Chondrocyte (in vitro differentiated cells): ENCODE measurements around the gene DHCR7. TPM values are rescaled to one million over a fixed set of nuclear protein-coding genes. Genes with fewer than 3 reads are reported as not detected.

Source experiments
- DNase-seq: peaks from one replicate; pipeline ENCODE4 v3.0.0; 2021; ENCODE audit warnings: mixed read lengths, low spot score
- H3K27ac Mint-ChIP-seq: one replicate; pipeline ENCODE4 v1.8.0; 2021; ENCODE audit warnings: mild to moderate bottlenecking, moderate library complexity, mixed read lengths; ENCODE audit not compliant: unreplicated experiment
- H3K27me3 Mint-ChIP-seq: 2 replicates; pipeline ENCODE4 v1.8.0; 2021; ENCODE audit warnings: low read depth, mixed read lengths
- H3K36me3 Mint-ChIP-seq: 2 replicates; pipeline ENCODE4 v1.8.0; 2021; ENCODE audit warnings: low read depth, mixed read lengths
- H3K4me1 Mint-ChIP-seq: 2 replicates; pipeline ENCODE4 v1.8.0; 2021; ENCODE audit warnings: low read depth, mild to moderate bottlenecking, mixed read lengths
- H3K4me3 Mint-ChIP-seq: one replicate; pipeline ENCODE4 v1.8.0; 2021; ENCODE audit warnings: mild to moderate bottlenecking, moderate library complexity, mixed read lengths; ENCODE audit not compliant: unreplicated experiment
- H3K9me3 Mint-ChIP-seq: 2 replicates; pipeline ENCODE4 v1.8.0; 2021; ENCODE audit warnings: low read depth, mixed read lengths
- CTCF ChIP-seq: fragments of 200-600 bp; sonication (generic); IDR thresholded peaks from 2 replicates; pipeline ENCODE4 v1.5.0; 2021; ENCODE audit warnings: antibody characterized with exemption, mild to moderate bottlenecking, moderate library complexity
- total RNA-seq: library from RNA; stranded (reverse); gene quantifications from 3 replicates; pipeline ENCODE4 v1.2.1, GENCODE V29; 2021

The DHCR7 gene
- total RNA-seq, 1 donor from 2014 or later: 57.5 TPM

GRCh38 chr11:71472941-71473792 lies 25.0 kb upstream of the DHCR7 start:
- Mint-ChIP-seq H3K27me3 (no peaks in the 10 kb centered on the region), H3K9me3 (no peaks in the 10 kb centered on the region), H3K4me1 (no peaks in the 10 kb centered on the region), H3K27ac (no peak overlapping the region), H3K36me3 (peaks cover 20% of the 10 kb centered on the region), H3K4me3 (no peak overlapping the region)
- DNase-seq: peak; percentile 82
- TF ChIP-seq CTCF: no peak

GRCh38 chr11:71472357-71472885 lies 24.2 kb upstream of the DHCR7 start:
- Mint-ChIP-seq H3K27me3 (no peaks in the 10 kb centered on the region), H3K4me3 (no peak overlapping the region), H3K4me1 (no peaks in the 10 kb centered on the region), H3K36me3 (peaks cover 19% of the 10 kb centered on the region), H3K27ac (no peak overlapping the region), H3K9me3 (no peaks in the 10 kb centered on the region)
- peak; percentile 37 for DNase-seq
- no peak for TF ChIP-seq CTCF

GRCh38 chr11:71470946-71471345 lies 22.8 kb upstream of the DHCR7 start:
- DNase-seq: peak; percentile 21
- TF ChIP-seq CTCF: no peak
- H3K27me3 Mint-ChIP-seq: no peaks in the 10 kb centered on the region
- no peak overlapping the region for H3K4me3 Mint-ChIP-seq
- H3K36me3 Mint-ChIP-seq: peaks cover 20% of the 10 kb centered on the region
- no peaks in the 10 kb centered on the region for H3K9me3 Mint-ChIP-seq
- H3K4me1 Mint-ChIP-seq: no peaks in the 10 kb centered on the region
- H3K27ac Mint-ChIP-seq: no peak overlapping the region

- Mint-ChIP-seq H3K4me1 (no peaks in the 10 kb centered on the region), H3K36me3 (peaks cover 22% of the 10 kb centered on the region), H3K27ac (no peak overlapping the region), H3K4me3 (no peak overlapping the region), H3K9me3 (no peaks in the 10 kb centered on the region), H3K27me3 (no peaks in the 10 kb centered on the region)
- DNase-seq: peak; percentile 30
- no peak for TF ChIP-seq CTCF
These were observed 19.0 kb upstream of the DHCR7 start for GRCh38 chr11:71467164-71467563.

GRCh38 chr11:71466358-71466757 lies 18.2 kb upstream of the DHCR7 start:
- no peak for TF ChIP-seq CTCF
- H3K27ac Mint-ChIP-seq: no peak overlapping the region
- no peaks in the 10 kb centered on the region for H3K4me1 Mint-ChIP-seq
- no peaks in the 10 kb centered on the region for H3K9me3 Mint-ChIP-seq
- peaks cover 25% of the 10 kb centered on the region for H3K36me3 Mint-ChIP-seq
- peak; percentile 41 for DNase-seq
- H3K4me3 Mint-ChIP-seq: no peak overlapping the region
- H3K27me3 Mint-ChIP-seq: no peaks in the 10 kb centered on the region
